ENCODE results near the gene GRB10.
"Not testable (repeated sequence)": the region's sequence is repeated elsewhere in the genome, so short reads cannot be mapped to it uniquely, and the experiment has no call there.

The GRB10 gene

GRCh38 chr7:50743016-50743415 is 39.7 kb downstream of the GRB10 start:
- no peak for DNase-seq (ENCODE audit: low read depth)

- DNase-seq (ENCODE audit: low read depth), result no peak
These were observed 40.3 kb downstream of the GRB10 start for GRCh38 chr7:50742401-50742800.

- DNase-seq (ENCODE audit: low read depth), result no peak
These were observed 42.8 kb downstream of the GRB10 start for GRCh38 chr7:50739744-50740435.

- no peak for DNase-seq (ENCODE audit: low read depth)
These were observed 43.8 kb downstream of the GRB10 start for GRCh38 chr7:50738932-50739331.

- DNase-seq (ENCODE audit: low read depth), result not testable (repeated sequence)
These were observed 46.9 kb downstream of the GRB10 start for GRCh38 chr7:50735836-50736235.

- DNase-seq (ENCODE audit: low read depth), result no peak
These were observed 47.4 kb downstream of the GRB10 start for GRCh38 chr7:50735333-50735732.

GRCh38 chr7:50734246-50734645 is 48.5 kb downstream of the GRB10 start:
- DNase-seq (ENCODE audit: low read depth), result no peak

GRCh38 chr7:50733552-50733951 is 49.1 kb downstream of the GRB10 start:
- DNase-seq (ENCODE audit: low read depth), result peak; percentile 83

GRCh38 chr7:50731703-50732582 is 50.8 kb downstream of the GRB10 start:
- no peak for DNase-seq (ENCODE audit: low read depth)

GRCh38 chr7:50730446-50731400 is 52.0 kb downstream of the GRB10 start:
- DNase-seq (ENCODE audit: low read depth), result no peak

- DNase-seq (ENCODE audit: low read depth), result peak; percentile 86
These were observed 52.7 kb downstream of the GRB10 start for GRCh38 chr7:50729962-50730361.

GRCh38 chr7:50728184-50728583 is 54.5 kb downstream of the GRB10 start:
- peak; percentile 29 for DNase-seq (ENCODE audit: low read depth)

GRCh38 chr7:50727711-50728110 is 55.0 kb downstream of the GRB10 start:
- DNase-seq (ENCODE audit: low read depth), result no peak

GRCh38 chr7:50727072-50727471 is 55.6 kb downstream of the GRB10 start:
- no peak for DNase-seq (ENCODE audit: low read depth)

- DNase-seq (ENCODE audit: low read depth), result no peak
These were observed 56.9 kb downstream of the GRB10 start for GRCh38 chr7:50725774-50726173.

- no peak for DNase-seq (ENCODE audit: low read depth)
These were observed 57.9 kb downstream of the GRB10 start for GRCh38 chr7:50724526-50725520.

- no peak for DNase-seq (ENCODE audit: low read depth)
These were observed 58.8 kb downstream of the GRB10 start for GRCh38 chr7:50723888-50724287.

- no peak for DNase-seq (ENCODE audit: low read depth)
These were observed 59.5 kb downstream of the GRB10 start for GRCh38 chr7:50723173-50723572.

- DNase-seq (ENCODE audit: low read depth), result no peak
These were observed 60.9 kb downstream of the GRB10 start for GRCh38 chr7:50721661-50722259.

GRCh38 chr7:50721160-50721559 is 61.5 kb downstream of the GRB10 start:
- DNase-seq (ENCODE audit: low read depth), result peak; percentile 49

- no peak for DNase-seq (ENCODE audit: low read depth)
These were observed 62.4 kb downstream of the GRB10 start for GRCh38 chr7:50720295-50720694.
